Stimulated activated effector memory CD8-positive, alpha-beta T cell treated with anti-CD3 and anti-CD28 coated beads, Interleukin-12 subunit alpha, Interleukin-12 subunit beta, amount 100 ng/mL, for 72 hours (primary cell): ENCODE results near the gene PBRM1.

Source experiments
- ATAC-seq: fragments of 150-1000 bp; cut with Tn5 transposase; 2 replicates; pipeline ENCODE4 v1.10.0; 2021
- DNase-seq, 2 donors: peaks; one replicate each; pipeline ENCODE4 v3.0.0; 2021 to 2022; ENCODE audit warnings: low spot score in 2 of 2
- H3K27ac Mint-ChIP-seq: one replicate; pipeline ENCODE4 v1.8.0; 2022; ENCODE audit warnings: mild to moderate bottlenecking, mixed read lengths
- H3K36me3 Mint-ChIP-seq: one replicate; pipeline ENCODE4 v1.8.0; 2022; ENCODE audit warnings: mild to moderate bottlenecking, mixed read lengths
- H3K4me1 Mint-ChIP-seq: one replicate; pipeline ENCODE4 v1.8.0; 2022; ENCODE audit warnings: mixed read lengths
- H3K4me3 Mint-ChIP-seq: one replicate; pipeline ENCODE4 v1.8.0; 2022; ENCODE audit warnings: mild to moderate bottlenecking, mixed read lengths
- H3K9me3 Mint-ChIP-seq: one replicate; pipeline ENCODE4 v1.8.0; 2022; ENCODE audit warnings: mixed read lengths

Gene PBRM1

GRCh38 chr3:52513281-52513680 lies 172.4 kb downstream of the PBRM1 start:
- H3K4me3 Mint-ChIP-seq: no peak overlapping the region
- DNase-seq (no peak), ATAC-seq (no peak)
- no peak overlapping the region for H3K27ac Mint-ChIP-seq
- H3K4me1 Mint-ChIP-seq: no peaks in the 10 kb centered on the region
- no peaks in the 10 kb centered on the region for H3K9me3 Mint-ChIP-seq
- H3K36me3 Mint-ChIP-seq: no peaks in the 10 kb centered on the region

- H3K36me3 Mint-ChIP-seq: no peaks in the 10 kb centered on the region
- H3K4me3 Mint-ChIP-seq: no peak overlapping the region
- DNase-seq (no peak), ATAC-seq (no peak)
- no peaks in the 10 kb centered on the region for H3K9me3 Mint-ChIP-seq
- H3K27ac Mint-ChIP-seq: no peak overlapping the region
- no peaks in the 10 kb centered on the region for H3K4me1 Mint-ChIP-seq
Measured at GRCh38 chr3:52512727-52513126, 173.0 kb downstream of the PBRM1 start.

- Mint-ChIP-seq H3K4me1 (no peaks in the 10 kb centered on the region), H3K36me3 (no peaks in the 10 kb centered on the region), H3K4me3 (no peak overlapping the region), H3K9me3 (no peaks in the 10 kb centered on the region), H3K27ac (no peak overlapping the region)
- ATAC-seq (no peak), DNase-seq (no peak)
Measured at GRCh38 chr3:52512105-52512504, 173.6 kb downstream of the PBRM1 start.

GRCh38 chr3:52511509-52511908 lies 174.2 kb downstream of the PBRM1 start:
- Mint-ChIP-seq H3K36me3 (no peaks in the 10 kb centered on the region), H3K27ac (no peak overlapping the region), H3K9me3 (no peaks in the 10 kb centered on the region), H3K4me1 (no peaks in the 10 kb centered on the region), H3K4me3 (no peak overlapping the region)
- no peak for DNase-seq
- no peak for ATAC-seq

GRCh38 chr3:52509753-52510328 lies 175.9 kb downstream of the PBRM1 start:
- Mint-ChIP-seq H3K9me3 (no peaks in the 10 kb centered on the region), H3K4me3 (no peak overlapping the region), H3K4me1 (no peaks in the 10 kb centered on the region), H3K36me3 (no peaks in the 10 kb centered on the region), H3K27ac (no peak overlapping the region)
- DNase-seq (no peak), ATAC-seq (no peak)

GRCh38 chr3:52507359-52507758 lies 178.4 kb downstream of the PBRM1 start:
- Mint-ChIP-seq H3K4me3 (no peak overlapping the region), H3K27ac (no peak overlapping the region), H3K9me3 (no peaks in the 10 kb centered on the region), H3K4me1 (no peaks in the 10 kb centered on the region), H3K36me3 (no peaks in the 10 kb centered on the region)
- ATAC-seq (no peak), DNase-seq (no peak)

- Mint-ChIP-seq H3K4me3 (no peak overlapping the region), H3K27ac (no peak overlapping the region), H3K4me1 (no peaks in the 10 kb centered on the region), H3K36me3 (no peaks in the 10 kb centered on the region), H3K9me3 (no peaks in the 10 kb centered on the region)
- no peak for DNase-seq
- no peak for ATAC-seq
Measured at GRCh38 chr3:52506266-52506966, 179.3 kb downstream of the PBRM1 start.

GRCh38 chr3:52504977-52505376 lies 180.7 kb downstream of the PBRM1 start:
- Mint-ChIP-seq H3K4me1 (no peaks in the 10 kb centered on the region), H3K4me3 (no peak overlapping the region), H3K9me3 (no peaks in the 10 kb centered on the region), H3K36me3 (no peaks in the 10 kb centered on the region), H3K27ac (no peak overlapping the region)
- DNase-seq (no peak), ATAC-seq (no peak)

- no peaks in the 10 kb centered on the region for H3K9me3 Mint-ChIP-seq
- no peaks in the 10 kb centered on the region for H3K36me3 Mint-ChIP-seq
- no peak overlapping the region for H3K4me3 Mint-ChIP-seq
- H3K4me1 Mint-ChIP-seq: no peaks in the 10 kb centered on the region
- no peak for DNase-seq
- ATAC-seq: no peak
- H3K27ac Mint-ChIP-seq: no peak overlapping the region
Measured at GRCh38 chr3:52503788-52504424, 181.8 kb downstream of the PBRM1 start.

GRCh38 chr3:52502808-52503350 lies 182.8 kb downstream of the PBRM1 start:
- H3K9me3 Mint-ChIP-seq: no peaks in the 10 kb centered on the region
- DNase-seq (no peak), ATAC-seq (no peak)
- H3K36me3 Mint-ChIP-seq: no peaks in the 10 kb centered on the region
- H3K4me1 Mint-ChIP-seq: no peaks in the 10 kb centered on the region
- no peak overlapping the region for H3K27ac Mint-ChIP-seq
- no peak overlapping the region for H3K4me3 Mint-ChIP-seq

GRCh38 chr3:52502001-52502400 lies 183.7 kb downstream of the PBRM1 start:
- Mint-ChIP-seq H3K9me3 (no peaks in the 10 kb centered on the region), H3K27ac (no peak overlapping the region), H3K36me3 (no peaks in the 10 kb centered on the region), H3K4me1 (no peaks in the 10 kb centered on the region), H3K4me3 (no peak overlapping the region)
- no peak for ATAC-seq
- DNase-seq: no peak

- Mint-ChIP-seq H3K4me1 (no peaks in the 10 kb centered on the region), H3K9me3 (no peaks in the 10 kb centered on the region), H3K27ac (no peak overlapping the region), H3K36me3 (no peaks in the 10 kb centered on the region), H3K4me3 (no peak overlapping the region)
- DNase-seq (no peak), ATAC-seq (no peak)
Measured at GRCh38 chr3:52501046-52501445, 184.7 kb downstream of the PBRM1 start.

- Mint-ChIP-seq H3K36me3 (no peaks in the 10 kb centered on the region), H3K27ac (no peak overlapping the region), H3K9me3 (no peaks in the 10 kb centered on the region), H3K4me3 (no peak overlapping the region), H3K4me1 (peaks cover 7% of the 10 kb centered on the region)
- DNase-seq: no peak
- no peak for ATAC-seq
Measured at GRCh38 chr3:52498137-52499054, 187.3 kb downstream of the PBRM1 start.

- H3K27ac Mint-ChIP-seq: no peak overlapping the region
Measured at GRCh38 chr3:52495777-52496602, 189.7 kb downstream of the PBRM1 start.

More at GRCh38 chr3:52495777-52496602, 189.7 kb downstream of the PBRM1 start:
- DNase-seq: no peak
- ATAC-seq: no peak
- Mint-ChIP-seq H3K4me3 (no peak overlapping the region), H3K9me3 (no peaks in the 10 kb centered on the region), H3K36me3 (peaks cover 16% of the 10 kb centered on the region), H3K4me1 (peaks cover 7% of the 10 kb centered on the region)
